Measurements from ENCODE around the gene SYT7.

Gene SYT7

GRCh38 chr11:61512435-61512834 is 68.4 kb downstream of the SYT7 start:
- no peak for DNase-seq

GRCh38 chr11:61511383-61511782 is 69.5 kb downstream of the SYT7 start:
- no peak for DNase-seq

- DNase-seq, result no peak
Measured at GRCh38 chr11:61510974-61511373, 69.9 kb downstream of the SYT7 start.

GRCh38 chr11:61510166-61510919 is 70.5 kb downstream of the SYT7 start:
- no peak for DNase-seq

GRCh38 chr11:61509043-61510029 is 71.5 kb downstream of the SYT7 start:
- DNase-seq, result no peak

GRCh38 chr11:61507962-61508861 is 72.7 kb downstream of the SYT7 start, which contains the start of gene LRRC10B:
TSS of gene LRRC10B (plus strand) at chr11:61508749. CDS start at chr11:61508999, 250 bp downstream.
- DNase-seq, result no peak

- no peak for DNase-seq
Measured at GRCh38 chr11:61507012-61507768, 73.7 kb downstream of the SYT7 start.

- DNase-seq, result no peak
Measured at GRCh38 chr11:61505640-61506155, 75.2 kb downstream of the SYT7 start.

GRCh38 chr11:61505106-61505505 is 75.8 kb downstream of the SYT7 start:
- DNase-seq, result no peak

GRCh38 chr11:61503135-61503770 is 77.6 kb downstream of the SYT7 start:
- DNase-seq, result no peak

GRCh38 chr11:61502522-61502921 is 78.4 kb downstream of the SYT7 start:
- DNase-seq, result no peak

GRCh38 chr11:61499816-61500491 is 80.9 kb downstream of the SYT7 start:
- DNase-seq, result no peak

GRCh38 chr11:61498767-61499341 is 82.0 kb downstream of the SYT7 start:
- no peak for DNase-seq

- no peak for DNase-seq
Measured at GRCh38 chr11:61497876-61498275, 83.0 kb downstream of the SYT7 start.

- no peak for DNase-seq
Measured at GRCh38 chr11:61497473-61497872, 83.4 kb downstream of the SYT7 start.

GRCh38 chr11:61496602-61497400 is 84.1 kb downstream of the SYT7 start:
- no peak for DNase-seq

- no peak for DNase-seq
Measured at GRCh38 chr11:61495801-61496601, 84.9 kb downstream of the SYT7 start.

- no peak for DNase-seq
Measured at GRCh38 chr11:61494381-61494961, 86.4 kb downstream of the SYT7 start.

Data from hippocampal formation (tissue), 2 donors.